Neural cell (in vitro differentiated cells): ENCODE results near the gene CYP4F8. TPM values are rescaled to one million over a fixed set of nuclear protein-coding genes. Genes with fewer than 3 reads are reported as not detected.

Experiments
- H2AFZ ChIP-seq: fragments of 200-600, 300-800 bp; sonication (generic), shearing (Covaris generic); 2 replicates; pipeline ENCODE4 v1.6.0; 2014; ENCODE audit warnings: low read depth, mild to moderate bottlenecking, antibody characterized with exemption, low read length, moderate library complexity
- H3F3A ChIP-seq: fragments of 200-600 bp; shearing (Covaris generic); 2 replicates; pipeline ENCODE4 v1.6.1; 2016; ENCODE audit warnings: mild to moderate bottlenecking, moderate library complexity, mixed read lengths, antibody characterized with exemption, low read length; ENCODE audit not compliant: insufficient read depth, poor library complexity, severe bottlenecking
- H3K27ac ChIP-seq: fragments of 200-600, 300-800 bp; sonication (generic), shearing (Covaris generic); 2 replicates; pipeline ENCODE4 v1.5.1; 2014; ENCODE audit warnings: mild to moderate bottlenecking, low read length, moderate library complexity
- H3K27me3 ChIP-seq: fragments of 300-800, 200-600 bp; sonication (generic), shearing (Covaris generic); 2 replicates; pipeline ENCODE4 v1.6.0; 2014; ENCODE audit warnings: mild to moderate bottlenecking, low read depth, low read length, moderate library complexity; ENCODE audit not compliant: insufficient read depth
- H3K36me3 ChIP-seq: fragments of 300-800, 200-600 bp; sonication (generic), shearing (Covaris generic); 2 replicates; pipeline ENCODE4 v1.5.1; 2014; ENCODE audit warnings: mild to moderate bottlenecking, antibody characterized with exemption, low read length, moderate library complexity; ENCODE audit not compliant: insufficient read depth
- H3K4me2 ChIP-seq: fragments of 300-800, 200-600 bp; sonication (generic), shearing (Covaris generic); 2 replicates; pipeline ENCODE4 v1.6.0; 2014; ENCODE audit warnings: mild to moderate bottlenecking, low read length
- H3K4me3 ChIP-seq: fragments of 300-800, 200-600 bp; sonication (generic), shearing (Covaris generic); 2 replicates; pipeline ENCODE4 v1.5.1; 2014; ENCODE audit warnings: mild to moderate bottlenecking, low read length, moderate library complexity
- H3K79me2 ChIP-seq: fragments of 200-600 bp; shearing (Covaris generic); replicated peaks from 2 replicates; pipeline ENCODE4 v1.6.0; 2014; ENCODE audit warnings: mild to moderate bottlenecking, low read length, moderate library complexity; ENCODE audit not compliant: insufficient read depth
- H3K9ac ChIP-seq: fragments of 300-800, 200-600 bp; sonication (generic), shearing (Covaris generic); 2 replicates; pipeline ENCODE4 v1.6.1; 2016; ENCODE audit warnings: mild to moderate bottlenecking, low read length, mixed read lengths
- H3K9me2 ChIP-seq: fragments of 200-600 bp; shearing (Covaris generic); 2 replicates; pipeline ENCODE4 v1.6.1; 2016; ENCODE audit warnings: mild to moderate bottlenecking, low read length, mixed read lengths; ENCODE audit not compliant: insufficient read depth
- H3K9me3 ChIP-seq: fragments of 200-600, 300-800 bp; sonication (generic), shearing (Covaris generic); 2 replicates; pipeline ENCODE4 v1.6.1; 2016; ENCODE audit warnings: mild to moderate bottlenecking, mixed run types, low read length, moderate library complexity, mixed read lengths
- H4K20me1 ChIP-seq: fragments of 200-600 bp; shearing (Covaris generic); 2 replicates; pipeline ENCODE4 v1.6.1; 2016; ENCODE audit warnings: mild to moderate bottlenecking, mixed run types; ENCODE audit not compliant: insufficient read depth
- EP300 ChIP-seq: fragments of 450-650 bp; conservative IDR thresholded peaks from 2 replicates; pipeline ENCODE4 v1.6.1; 2014; ENCODE audit warnings: antibody characterized with exemption, mild to moderate bottlenecking, moderate library complexity; ENCODE audit not compliant: poor library complexity, severe bottlenecking
- EZH2 ChIP-seq: fragments of 200-600, 300-800 bp; shearing (Covaris generic), sonication (generic); IDR thresholded peaks from 2 replicates; pipeline ENCODE4 v1.6.1; 2014; ENCODE audit warnings: antibody characterized with exemption, low read length, borderline replicate concordance, mild to moderate bottlenecking; ENCODE audit not compliant: insufficient read depth, poor library complexity, severe bottlenecking
- MXI1 ChIP-seq: fragments of 450-650 bp; conservative IDR thresholded peaks from 2 replicates; pipeline ENCODE4 v1.6.1; 2014; ENCODE audit warnings: antibody characterized with exemption, mild to moderate bottlenecking; ENCODE audit not compliant: poor library complexity, severe bottlenecking
- POLR2AphosphoS5 ChIP-seq: IDR thresholded peaks from 2 replicates; pipeline ENCODE4 v1.6.1; 2012
- RAD21 ChIP-seq: fragments of 450-650 bp; conservative IDR thresholded peaks from 2 replicates; pipeline ENCODE4 v1.6.1; 2014; ENCODE audit warnings: antibody characterized with exemption, mild to moderate bottlenecking, moderate library complexity
- REST ChIP-seq: IDR thresholded peaks from 2 replicates; pipeline ENCODE4 v1.6.1; 2012; ENCODE audit warnings: borderline replicate concordance
- SMC3 ChIP-seq: fragments of 450-650 bp; conservative IDR thresholded peaks from 2 replicates; pipeline ENCODE4 v1.6.1; 2014; ENCODE audit warnings: antibody characterized with exemption, mild to moderate bottlenecking, moderate library complexity; ENCODE audit not compliant: poor library complexity
- TAF1 ChIP-seq: IDR thresholded peaks from 2 replicates; pipeline ENCODE4 v1.6.1; 2012; ENCODE audit warnings: low read depth
- polyA plus RNA-seq: library from polyadenylated mRNA; depleted of rRNA; stranded (reverse); fragments of >200 nt; gene quantifications from 2 replicates; pipeline ENCODE4 v1.2.3, GENCODE V29; 2014
- TF ChIP-seq, protein P1 (sequence below): fragments of 450-650 bp; IDR thresholded peaks from 2 replicates; pipeline ENCODE4 v1.5.1; 2014; ENCODE audit warnings: antibody characterized with exemption, mild to moderate bottlenecking, moderate library complexity; ENCODE audit not compliant: poor library complexity, severe bottlenecking

CYP4F8 gene
- polyA plus RNA-seq, 1 donor from 2014 or later = not detected

DNA sequence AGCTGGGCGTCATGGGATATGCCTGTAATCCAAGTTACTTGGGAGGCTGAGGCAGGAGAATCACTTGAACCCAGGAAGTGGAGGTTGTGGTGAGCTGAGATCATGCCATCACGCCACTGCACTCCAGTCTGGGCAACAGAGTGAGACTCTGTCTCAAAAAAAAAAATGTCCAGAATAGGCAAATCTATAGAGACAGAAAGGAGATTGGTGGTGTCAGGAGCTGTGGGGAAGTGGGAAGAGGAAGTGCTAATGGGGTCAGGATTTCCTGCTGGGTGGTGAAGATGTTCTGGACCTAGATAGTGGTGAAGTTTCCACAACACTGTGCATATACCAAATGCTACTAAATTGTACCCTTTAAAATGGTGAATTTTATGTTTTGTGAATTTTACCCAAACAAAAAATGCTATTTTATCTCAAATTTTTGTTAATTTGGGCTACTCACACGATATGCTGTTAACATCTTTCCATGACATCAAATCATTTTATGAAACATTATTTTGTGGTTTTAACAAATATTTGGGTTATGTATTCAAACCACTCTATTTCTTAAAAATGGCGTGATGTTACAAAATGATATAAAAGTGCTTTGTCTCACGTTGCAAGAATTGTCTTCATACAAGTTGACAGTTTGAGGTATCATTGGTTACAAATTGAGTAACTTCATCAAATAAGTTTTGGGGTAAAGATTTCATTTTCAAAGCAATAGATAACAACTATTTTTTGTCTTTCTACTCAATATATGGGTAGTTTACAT lies 18.2 kb downstream of the CYP4F8 start:
- H3K4me3 ChIP-seq = no peak overlapping the region
- no peak overlapping the region for H2AFZ ChIP-seq
- peaks cover 6% of the 10 kb centered on the region for H3K9me3 ChIP-seq
- H3K79me2 ChIP-seq = no peaks in the 10 kb centered on the region
- TF ChIP-seq POLR2AphosphoS5 (no peak), SMC3 (no peak), REST (no peak)
- H3K36me3 ChIP-seq = no peaks in the 10 kb centered on the region
- no peaks in the 10 kb centered on the region for H4K20me1 ChIP-seq
- no peak overlapping the region for H3K4me2 ChIP-seq
- no peaks in the 10 kb centered on the region for H3F3A ChIP-seq
- no peak overlapping the region for H3K9ac ChIP-seq
- no peaks in the 10 kb centered on the region for H3K9me2 ChIP-seq
- no peaks in the 10 kb centered on the region for H3K27me3 ChIP-seq
- H3K27ac ChIP-seq = no peak overlapping the region

GRCh38 chr19:15634105-15634504 lies 19.1 kb downstream of the CYP4F8 start:
- Histone ChIP-seq H3K9ac (no peak overlapping the region), H2AFZ (no peak overlapping the region), H3K9me3 (peaks cover 2% of the 10 kb centered on the region)

More at GRCh38 chr19:15634105-15634504, 19.1 kb downstream of the CYP4F8 start:
- Histone ChIP-seq H3K4me2 (no peak overlapping the region), H4K20me1 (no peaks in the 10 kb centered on the region), H3F3A (no peaks in the 10 kb centered on the region), H3K4me3 (no peak overlapping the region), H3K27ac (no peak overlapping the region), H3K9me2 (no peaks in the 10 kb centered on the region), H3K79me2 (no peaks in the 10 kb centered on the region), H3K36me3 (no peaks in the 10 kb centered on the region), H3K27me3 (no peaks in the 10 kb centered on the region)
- TF ChIP-seq SMC3 = no peak
- no peak for TF ChIP-seq MXI1
- TF ChIP-seq POLR2AphosphoS5 = no peak
- TF ChIP-seq RAD21 = no peak
- TF ChIP-seq TAF1 = no peak
- no peak for TF ChIP-seq REST
- no peak for TF ChIP-seq EP300
- TF ChIP-seq, protein P1, sequence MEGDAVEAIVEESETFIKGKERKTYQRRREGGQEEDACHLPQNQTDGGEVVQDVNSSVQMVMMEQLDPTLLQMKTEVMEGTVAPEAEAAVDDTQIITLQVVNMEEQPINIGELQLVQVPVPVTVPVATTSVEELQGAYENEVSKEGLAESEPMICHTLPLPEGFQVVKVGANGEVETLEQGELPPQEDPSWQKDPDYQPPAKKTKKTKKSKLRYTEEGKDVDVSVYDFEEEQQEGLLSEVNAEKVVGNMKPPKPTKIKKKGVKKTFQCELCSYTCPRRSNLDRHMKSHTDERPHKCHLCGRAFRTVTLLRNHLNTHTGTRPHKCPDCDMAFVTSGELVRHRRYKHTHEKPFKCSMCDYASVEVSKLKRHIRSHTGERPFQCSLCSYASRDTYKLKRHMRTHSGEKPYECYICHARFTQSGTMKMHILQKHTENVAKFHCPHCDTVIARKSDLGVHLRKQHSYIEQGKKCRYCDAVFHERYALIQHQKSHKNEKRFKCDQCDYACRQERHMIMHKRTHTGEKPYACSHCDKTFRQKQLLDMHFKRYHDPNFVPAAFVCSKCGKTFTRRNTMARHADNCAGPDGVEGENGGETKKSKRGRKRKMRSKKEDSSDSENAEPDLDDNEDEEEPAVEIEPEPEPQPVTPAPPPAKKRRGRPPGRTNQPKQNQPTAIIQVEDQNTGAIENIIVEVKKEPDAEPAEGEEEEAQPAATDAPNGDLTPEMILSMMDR = no peak
- TF ChIP-seq EZH2 = no peak
